ENCODE results near the gene PARM1.

The PARM1 gene

DNA sequence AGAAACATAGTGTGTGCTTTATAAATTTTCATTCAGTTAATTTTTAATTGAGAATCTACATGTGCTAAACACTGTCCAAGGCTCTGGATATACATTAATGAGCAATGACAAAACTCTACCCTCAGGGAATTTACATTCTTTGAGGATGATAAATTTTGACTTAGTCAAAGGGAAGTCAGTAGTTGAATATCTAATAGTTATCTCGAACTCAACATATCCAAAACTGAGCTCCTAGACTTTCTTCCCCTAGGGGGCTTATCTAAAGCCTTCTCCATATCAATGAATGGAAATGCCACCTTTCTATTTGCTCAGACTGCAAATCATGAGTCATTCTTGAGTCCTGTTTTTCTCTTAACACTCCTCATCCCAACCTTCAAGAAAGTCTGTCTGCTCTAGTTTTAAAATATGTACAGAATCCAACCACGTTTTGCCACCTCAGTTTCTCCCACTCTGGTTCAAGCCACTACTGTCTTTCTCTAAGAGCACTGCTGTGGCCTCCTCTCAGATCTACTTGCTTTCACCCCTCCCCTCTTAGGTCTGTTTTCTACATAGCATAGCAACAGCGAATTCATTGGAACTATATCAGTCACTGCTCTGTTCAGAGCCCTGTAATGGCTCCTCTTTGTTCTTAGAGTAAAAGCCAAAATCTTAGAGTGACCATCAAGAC, 9.5 kb downstream of the PARM1 start:
- Mint-ChIP-seq H3K4me1 (peaks cover 8% of the 10 kb centered on the region), H3K27me3 (ENCODE audit: low read depth, poor library complexity) (peaks cover 3% of the 10 kb centered on the region), H3K27ac (no peak overlapping the region), H3K9me3 (no peaks in the 10 kb centered on the region), H3K4me3 (no peak overlapping the region), H3K36me3 (ENCODE audit: low read depth) (no peaks in the 10 kb centered on the region)
- no peak for DNase-seq
- TF ChIP-seq, protein P1, sequence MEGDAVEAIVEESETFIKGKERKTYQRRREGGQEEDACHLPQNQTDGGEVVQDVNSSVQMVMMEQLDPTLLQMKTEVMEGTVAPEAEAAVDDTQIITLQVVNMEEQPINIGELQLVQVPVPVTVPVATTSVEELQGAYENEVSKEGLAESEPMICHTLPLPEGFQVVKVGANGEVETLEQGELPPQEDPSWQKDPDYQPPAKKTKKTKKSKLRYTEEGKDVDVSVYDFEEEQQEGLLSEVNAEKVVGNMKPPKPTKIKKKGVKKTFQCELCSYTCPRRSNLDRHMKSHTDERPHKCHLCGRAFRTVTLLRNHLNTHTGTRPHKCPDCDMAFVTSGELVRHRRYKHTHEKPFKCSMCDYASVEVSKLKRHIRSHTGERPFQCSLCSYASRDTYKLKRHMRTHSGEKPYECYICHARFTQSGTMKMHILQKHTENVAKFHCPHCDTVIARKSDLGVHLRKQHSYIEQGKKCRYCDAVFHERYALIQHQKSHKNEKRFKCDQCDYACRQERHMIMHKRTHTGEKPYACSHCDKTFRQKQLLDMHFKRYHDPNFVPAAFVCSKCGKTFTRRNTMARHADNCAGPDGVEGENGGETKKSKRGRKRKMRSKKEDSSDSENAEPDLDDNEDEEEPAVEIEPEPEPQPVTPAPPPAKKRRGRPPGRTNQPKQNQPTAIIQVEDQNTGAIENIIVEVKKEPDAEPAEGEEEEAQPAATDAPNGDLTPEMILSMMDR (IDR thresholded peaks at IDR 0.05), result no peak

DNA sequence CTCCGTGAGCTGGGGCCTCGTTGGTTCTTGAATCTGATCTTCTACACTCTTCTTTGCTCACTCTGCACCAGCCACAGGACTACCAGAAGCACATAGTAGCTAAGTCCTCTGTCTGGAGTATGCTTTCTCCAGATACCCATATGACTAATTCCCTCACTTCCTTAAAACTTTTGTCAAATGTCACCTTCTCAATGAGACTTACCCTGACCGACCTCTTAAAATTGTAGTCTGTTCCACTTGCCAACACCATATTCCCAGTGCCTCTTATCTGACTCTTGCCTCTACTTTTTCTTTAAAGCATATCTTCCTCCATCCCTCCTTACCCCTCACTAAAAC, 10.0 kb downstream of the PARM1 start:
- no peak for DNase-seq
- H3K27ac Mint-ChIP-seq, result no peak overlapping the region
- no peaks in the 10 kb centered on the region for H3K9me3 Mint-ChIP-seq
- H3K36me3 Mint-ChIP-seq (ENCODE audit: low read depth), result no peaks in the 10 kb centered on the region
- H3K4me1 Mint-ChIP-seq, result peaks cover 8% of the 10 kb centered on the region
- no peak overlapping the region for H3K4me3 Mint-ChIP-seq
- peaks cover 3% of the 10 kb centered on the region for H3K27me3 Mint-ChIP-seq (ENCODE audit: low read depth, poor library complexity)
- TF ChIP-seq, protein P1 (IDR thresholded peaks at IDR 0.05), result no peak

- Mint-ChIP-seq H3K4me3 (no peak overlapping the region), H3K4me1 (peaks cover 8% of the 10 kb centered on the region), H3K27me3 (ENCODE audit: low read depth, poor library complexity) (peaks cover 3% of the 10 kb centered on the region), H3K27ac (no peak overlapping the region), H3K36me3 (ENCODE audit: low read depth) (no peaks in the 10 kb centered on the region), H3K9me3 (peaks cover 4% of the 10 kb centered on the region)
- TF ChIP-seq, protein P1 (IDR thresholded peaks at IDR 0.05), result no peak
- no peak for DNase-seq
Measured at GRCh38 chr4:74944354-74944793, 11.5 kb downstream of the PARM1 start.

- Mint-ChIP-seq H3K4me1 (peaks cover 5% of the 10 kb centered on the region), H3K36me3 (ENCODE audit: low read depth) (no peaks in the 10 kb centered on the region), H3K27ac (no peak overlapping the region), H3K27me3 (ENCODE audit: low read depth, poor library complexity) (peaks cover 3% of the 10 kb centered on the region), H3K9me3 (peaks cover 4% of the 10 kb centered on the region), H3K4me3 (no peak overlapping the region)
- TF ChIP-seq, protein P1 (IDR thresholded peaks at IDR 0.05), result no peak
- no peak for DNase-seq
Measured at GRCh38 chr4:74946196-74946595, 13.3 kb downstream of the PARM1 start.

GRCh38 chr4:74947798-74948197, 14.9 kb downstream of the PARM1 start:
- no peak for DNase-seq
- peaks cover 4% of the 10 kb centered on the region for H3K9me3 Mint-ChIP-seq
- H3K27ac Mint-ChIP-seq, result no peak overlapping the region
- H3K36me3 Mint-ChIP-seq (ENCODE audit: low read depth), result no peaks in the 10 kb centered on the region
- no peaks in the 10 kb centered on the region for H3K4me1 Mint-ChIP-seq
- TF ChIP-seq, protein P1 (IDR thresholded peaks at IDR 0.05), result no peak
- peaks cover 3% of the 10 kb centered on the region for H3K27me3 Mint-ChIP-seq (ENCODE audit: low read depth, poor library complexity)
- no peak overlapping the region for H3K4me3 Mint-ChIP-seq

GRCh38 chr4:74948236-74948635, 15.3 kb downstream of the PARM1 start:
- Mint-ChIP-seq H3K27me3 (ENCODE audit: low read depth, poor library complexity) (no peaks in the 10 kb centered on the region), H3K9me3 (peaks cover 4% of the 10 kb centered on the region), H3K4me3 (no peak overlapping the region), H3K36me3 (ENCODE audit: low read depth) (no peaks in the 10 kb centered on the region), H3K27ac (no peak overlapping the region), H3K4me1 (no peaks in the 10 kb centered on the region)
- TF ChIP-seq, protein P1 (IDR thresholded peaks at IDR 0.05), result no peak
- DNase-seq, result no peak

Measured in nephron progenitor cell (in vitro differentiated cells).